H1 (cell line): ENCODE results near the gene KRCC1. TPM values are rescaled to one million over a fixed set of nuclear protein-coding genes. Genes with fewer than 3 reads are reported as not detected.

ENCODE experiments used
- CTCF ChIA-PET: fragments of 300-600 bp; sonication (Branson Sonifier 250); formaldehyde crosslinking; loops from one replicate; lab custom pipeline; 2021; ENCODE audit not compliant: partially characterized antibody; lab: Charles Lee
- POLR2A ChIA-PET: fragments of 300-600 bp; sonication (Branson Sonifier 250); formaldehyde crosslinking; loops from one replicate; lab custom pipeline; 2021; ENCODE audit warnings: inconsistent platforms; ENCODE audit not compliant: partially characterized antibody; lab: Charles Lee
- DNase-seq, 2 experiments: peaks; one replicate each; pipeline versions ENCODE4 v3.0.0 to v3.0.0-alpha.2; 2010 to 2022; ENCODE audit warnings: low spot score in 2 of 2, low read depth in 1 of 2, mixed read lengths in 1 of 2
- FAIRE-seq: peaks from 2 replicates; lab custom pipeline; 2011; peaks lifted over from hg19 to GRCh38; lab: Jason Lieb, UNC
- H2AFZ ChIP-seq: 2 replicates; pipeline ENCODE4 v1.8.1; 2012; ENCODE audit warnings: low read length, inconsistent platforms
- H2AK5ac ChIP-seq: 2 replicates; pipeline ENCODE4 v1.6.1; 2013; ENCODE audit warnings: low read depth, low read length
- H2BK120ac ChIP-seq: replicated peaks from 2 replicates; pipeline ENCODE3; 2013; ENCODE audit warnings: low read depth, low read length, inconsistent platforms
- H2BK12ac ChIP-seq: 2 replicates; pipeline ENCODE4 v1.6.1; 2013; ENCODE audit warnings: low read depth, low read length
- H2BK15ac ChIP-seq: 2 replicates; pipeline ENCODE4 v1.6.1; 2013; ENCODE audit warnings: low read length
- H2BK20ac ChIP-seq: 2 replicates; pipeline ENCODE4 v1.6.1; 2013; ENCODE audit warnings: low read length
- H2BK5ac ChIP-seq: 2 replicates; pipeline ENCODE4 v1.6.1; 2013; ENCODE audit warnings: low read depth, low read length
- H3K14ac ChIP-seq: 2 replicates; pipeline ENCODE4 v1.6.1; 2013; ENCODE audit warnings: inconsistent platforms; ENCODE audit not compliant: insufficient read length
- H3K18ac ChIP-seq: 2 replicates; pipeline ENCODE4 v1.6.1; 2013; ENCODE audit warnings: low read length; ENCODE audit errors: extremely low read depth
- H3K23ac ChIP-seq: 2 replicates; pipeline ENCODE4 v1.6.1; 2013; ENCODE audit warnings: inconsistent platforms; ENCODE audit not compliant: insufficient read length
- H3K23me2 ChIP-seq: 2 replicates; pipeline ENCODE4 v1.6.1; 2013; ENCODE audit warnings: low read depth, low read length
- H3K27ac ChIP-seq: 2 replicates; pipeline ENCODE4 v1.6.1; 2011; ENCODE audit warnings: low read depth, low read length, inconsistent platforms
- H3K27me3 ChIP-seq, 4 experiments: replicated peaks in 1 of 4; 1 replicate in 1 of 4; 2 replicates in 3 of 4; pipeline versions ENCODE4 v1.6.1 to v1.8.1; 2011 to 2013; ENCODE audit warnings: low read length in 3 of 4, mild to moderate bottlenecking in 3 of 4, inconsistent platforms in 2 of 4, mixed read lengths in 2 of 4, moderate library complexity in 1 of 4; ENCODE audit not compliant: control insufficient read depth in 3 of 4, insufficient read depth in 3 of 4; ENCODE audit errors: extremely low read depth in 1 of 4
- H3K36me3 ChIP-seq, 4 experiments: 2 replicates each; pipeline versions ENCODE4 v1.6.1 to v1.8.1; 2011 to 2013; ENCODE audit warnings: mild to moderate bottlenecking in 4 of 4, low read length in 3 of 4, moderate library complexity in 2 of 4, control low read depth in 1 of 4, inconsistent platforms in 1 of 4; ENCODE audit not compliant: insufficient read depth in 4 of 4, control insufficient read depth in 2 of 4
- H3K4ac ChIP-seq: replicated peaks from 2 replicates; pipeline ENCODE3; 2013; ENCODE audit warnings: low read length, low read depth, mixed read lengths, inconsistent platforms; ENCODE audit not compliant: insufficient read length
- H3K4me1 ChIP-seq, 4 experiments: replicated peaks in 1 of 4; 1 replicate in 1 of 4; 2 replicates in 3 of 4; pipeline versions ENCODE4 v1.6.1 to v1.8.1; 2011 to 2013; ENCODE audit warnings: low read length in 3 of 4, inconsistent platforms in 2 of 4, mixed read lengths in 1 of 4; ENCODE audit not compliant: insufficient read depth in 4 of 4, control insufficient read depth in 3 of 4
- H3K4me2 ChIP-seq, 2 experiments: 2 replicates each; pipeline versions ENCODE4 v1.6.1 to v1.8.1; 2011 to 2013; ENCODE audit warnings: low read depth in 2 of 2, low read length in 2 of 2, control low read depth in 1 of 2, inconsistent platforms in 1 of 2, mild to moderate bottlenecking in 1 of 2; ENCODE audit not compliant: insufficient read depth in 1 of 2
- H3K4me3 ChIP-seq, 4 experiments: fragments of 200-600, 300-600 bp in 1 of 4; sonication (generic), shearing (Covaris generic), sonication (Bioruptor Twin) in 1 of 4; 2 replicates each; pipeline versions ENCODE4 v1.5.1 to v1.8.1; 2011 to 2016; ENCODE audit warnings: low read length in 4 of 4, low read depth in 3 of 4, control low read depth in 2 of 4, inconsistent platforms in 2 of 4, mild to moderate bottlenecking in 2 of 4, mixed read lengths in 1 of 4, moderate library complexity in 1 of 4; ENCODE audit not compliant: insufficient read depth in 2 of 4; ENCODE audit errors: extremely low read depth in 1 of 4
- H3K56ac ChIP-seq: replicated peaks from 2 replicates; pipeline ENCODE3; 2013; ENCODE audit warnings: low read depth, mild to moderate bottlenecking, mixed read lengths, low read length, inconsistent platforms; ENCODE audit not compliant: insufficient read length
- H3K79me1 ChIP-seq: 2 replicates; pipeline ENCODE4 v1.6.1; 2013; ENCODE audit warnings: low read depth, low read length, control low read depth
- H3K79me2 ChIP-seq, 2 experiments: 2 replicates each; pipeline versions ENCODE4 v1.6.1 to v1.8.1; 2012 to 2013; ENCODE audit warnings: low read length in 2 of 2, mild to moderate bottlenecking in 2 of 2, inconsistent platforms in 1 of 2; ENCODE audit not compliant: insufficient read depth in 2 of 2, control insufficient read depth in 1 of 2
- H3K9ac ChIP-seq, 4 experiments: replicated peaks in 1 of 4; 1 replicate in 1 of 4; 2 replicates in 3 of 4; pipeline versions ENCODE4 v1.6.1 to v1.8.1; 2011 to 2013; ENCODE audit warnings: low read depth in 3 of 4, low read length in 3 of 4, control low read depth in 2 of 4, mild to moderate bottlenecking in 2 of 4, moderate library complexity in 2 of 4, inconsistent platforms in 1 of 4; ENCODE audit errors: extremely low read depth in 1 of 4
- H3K9me3 ChIP-seq, 2 experiments: 2 replicates each; pipeline versions ENCODE4 v1.6.1 to v1.8.1; 2012 to 2013; ENCODE audit warnings: mild to moderate bottlenecking in 2 of 2, moderate library complexity in 2 of 2, control low read depth in 1 of 2, inconsistent platforms in 1 of 2, low read depth in 1 of 2, low read length in 1 of 2, mixed read lengths in 1 of 2; ENCODE audit not compliant: insufficient read depth in 2 of 2
- H4K20me1 ChIP-seq, 2 experiments: replicated peaks in 1 of 2; 2 replicates each; pipeline versions ENCODE3 to v1.8.1; 2011 to 2013; ENCODE audit warnings: inconsistent platforms in 2 of 2, low read length in 2 of 2, mild to moderate bottlenecking in 1 of 2; ENCODE audit not compliant: insufficient read depth in 2 of 2, control insufficient read depth in 1 of 2
- H4K5ac ChIP-seq: 2 replicates; pipeline ENCODE4 v1.6.1; 2013; ENCODE audit warnings: low read length, low read depth, mixed read lengths, inconsistent platforms; ENCODE audit not compliant: insufficient read length
- H4K8ac ChIP-seq: 2 replicates; pipeline ENCODE4 v1.8.0; 2013; ENCODE audit warnings: mild to moderate bottlenecking, moderate library complexity, low read length, inconsistent platforms; ENCODE audit not compliant: insufficient read depth; ENCODE audit errors: extremely low read depth
- H4K91ac ChIP-seq: replicated peaks from 2 replicates; pipeline ENCODE3; 2013; ENCODE audit warnings: low read length, mixed read lengths, inconsistent platforms; ENCODE audit not compliant: insufficient read length
- SIN3A ChIP-seq, 2 experiments: IDR thresholded peaks in 1 of 2; conservative IDR thresholded peaks in 1 of 2; 2 replicates each; pipeline ENCODE4 v1.6.1; 2011 to 2012; ENCODE audit warnings: low read length in 2 of 2, improper control_type of control experiment in 1 of 2, low read depth in 1 of 2, mild to moderate bottlenecking in 1 of 2
- TEAD4 ChIP-seq: IDR thresholded peaks from 2 replicates; pipeline ENCODE4 v1.6.1; 2012; ENCODE audit warnings: low read depth, low read length, inconsistent platforms, mixed read lengths
- whole genome bisulfite sequencing, 2 experiments: shearing (Covaris generic) in 1 of 2; methylation state at CpG; one replicate each; pipeline versions ENCODE4 v1.1.6 to v1.1.7; 2013 to 2015; ENCODE audit warnings: low lambda C conversion rate in 2 of 2, mixed read lengths in 2 of 2, inconsistent platforms in 1 of 2, low coverage in 1 of 2, missing lambda C conversion rate in 1 of 2; ENCODE audit not compliant: insufficient replicate concordance in 2 of 2, insufficient coverage in 1 of 2, insufficient read length in 1 of 2; ENCODE audit errors: extremely low coverage in 1 of 2, missing lambda C conversion rate in 1 of 2; 5-methylcytosine and 5-hydroxymethylcytosine counted together
- polyA plus RNA-seq, 7 experiments: library from polyadenylated mRNA; depleted of rRNA in 3 of 7; stranded (reverse) in 5 of 7; unstranded in 2 of 7; fragments of >200 nt in 5 of 7; fragments of 200-250 nt in 2 of 7; gene quantifications; 1 replicate in 5 of 7; 2 replicates in 1 of 7; 4 replicates in 1 of 7; pipeline versions ENCODE4 v1.2.1 to v1.2.3, GENCODE V29; 2011 to 2013; ENCODE audit warnings: missing spikeins in 2 of 7, mixed read lengths in 2 of 7
- total RNA-seq: library from RNA; stranded (reverse); fragmentation: NEBNext Ultra II Directional; extraction: Animal tissue kit (Norgen Biotek cat#: 25700); gene quantifications from 2 replicates; pipeline ENCODE4 v1.2.1, GENCODE V29; 2021

The KRCC1 gene
- total and polyA plus RNA-seq, 2 of the 8 experiments (the other 6 are each of a cell fraction or from before 2014, with no cell fraction given) = 5.1 to 8.5 TPM

DNA sequence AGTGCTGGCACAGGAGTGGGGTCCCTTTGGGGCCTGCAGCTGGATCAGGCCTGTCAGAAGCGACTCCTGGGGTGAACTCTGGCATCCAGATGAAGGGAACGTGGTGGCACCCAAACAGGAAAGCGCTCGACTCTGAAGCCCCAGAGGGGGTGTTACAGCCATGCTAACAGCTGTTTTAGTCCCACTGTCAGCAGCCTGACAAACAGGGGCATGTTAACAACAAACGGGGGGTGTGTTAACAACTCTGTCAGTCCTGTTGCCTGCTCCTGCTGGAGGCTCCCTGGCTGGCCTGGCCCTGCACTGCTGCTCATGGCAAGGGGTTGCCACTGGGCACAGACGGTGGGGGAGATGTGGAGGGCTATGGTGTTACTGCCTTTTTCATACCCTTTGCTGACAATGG, 36.7 kb downstream of the KRCC1 start:
- TF ChIP-seq TEAD4 (no peak), SIN3A (conservative IDR thresholded peaks at IDR 0.05 in 1 of 2, IDR thresholded peaks at IDR 0.05 in 1 of 2; ENCODE audit: low read depth in 1 of 2, low read length in 2 of 2) (0 out of 4 replicates have a peak, but pooled peaks have one; percentile 39 to 40)
- Histone ChIP-seq H3K56ac (no peak overlapping the region), H3K4ac (no peak overlapping the region), H4K5ac (no peak overlapping the region), H2BK15ac (no peak overlapping the region), H3K27ac (no peak overlapping the region), H2BK20ac (no peak overlapping the region), H3K36me3 (no peaks in the 10 kb centered on the region), H3K4me2 (peak overlapping the region in 1 of 2 experiments; percentile 2; a peak in 1 of 4 replicates), H3K23ac (no peak overlapping the region), H2BK120ac (no peak overlapping the region), H3K27me3 (no peaks in the 10 kb centered on the region), H3K79me1 (no peaks in the 10 kb centered on the region), H3K14ac (no peak overlapping the region), H3K18ac (peak overlapping the region; percentile 15; the same call in 1 of the 2 replicates), H2BK5ac (peak overlapping the region; percentile 54; the same call in 1 of the 2 replicates), H3K79me2 (no peaks in the 10 kb centered on the region), H3K9me3 (no peaks in the 10 kb centered on the region), H3K9ac (no peak overlapping the region; a peak in 1 of 7 replicates), H4K20me1 (no peaks in the 10 kb centered on the region), H2AK5ac (no peak overlapping the region), H2BK12ac (peak overlapping the region; percentile 46; the same call in 1 of the 2 replicates), H4K8ac (peak overlapping the region; percentile 75), H4K91ac (peak overlapping the region; percentile 73), H3K23me2 (peaks cover 3% of the 10 kb centered on the region; the same call in 1 of the 2 replicates), H2AFZ (no peak overlapping the region), H3K4me3 (no peak overlapping the region), H3K4me1 (peaks cover 9 to 18% (median 13%) of the 10 kb centered on the region in 4 experiments)
- ChIA-PET POLR2A (interaction anchor here (2.0 to 5.3 kb wide), 3 partner anchors 9 to 35 kb away, joined by 6 to 60 read pairs (median 26); no protein-coding TSS in a partner anchor), CTCF (interaction anchor here (1.2 to 1.6 kb wide), 3 partner anchors 9 to 172 kb away, joined by 3 to 5 read pairs (median 5); no protein-coding TSS in a partner anchor)
- no peak for FAIRE-seq
- WGBS, 2 experiments = 65% methylated on average over 6 of the region's 6 CpGs; no CpG with 5 or more reads in 1 of the 2 experiments
- no peak for DNase-seq
